Retinal pigment epithelial cell (primary cell): ENCODE results near the gene C12orf43.

Source experiments
- DNase-seq: peaks from one replicate; pipeline ENCODE4 v3.0.0-alpha.2; 2010; ENCODE audit warnings: low read depth
- H3K4me3 ChIP-seq: 2 replicates; pipeline ENCODE4 v1.5.1; 2011; ENCODE audit warnings: mild to moderate bottlenecking, low read length, control low read depth, moderate library complexity
- CTCF ChIP-seq: conservative IDR thresholded peaks from 2 replicates; pipeline ENCODE4 v1.5.1; 2011; ENCODE audit warnings: low read depth, low read length, control low read depth, inconsistent platforms

The C12orf43 gene

GRCh38 chr12:121003650-121004049 is 12.6 kb downstream of the C12orf43 start:
- peak; percentile 7 for TF ChIP-seq CTCF
- no peak overlapping the region for H3K4me3 ChIP-seq
- no peak for DNase-seq

GRCh38 chr12:121001841-121002483 is 14.3 kb downstream of the C12orf43 start:
- H3K4me3 ChIP-seq: no peak overlapping the region
- no peak for DNase-seq
- TF ChIP-seq CTCF: no peak

GRCh38 chr12:121001060-121001459 is 15.2 kb downstream of the C12orf43 start:
- no peak for TF ChIP-seq CTCF
- H3K4me3 ChIP-seq: no peak overlapping the region
- no peak for DNase-seq

- H3K4me3 ChIP-seq: no peak overlapping the region
- TF ChIP-seq CTCF: no peak
- DNase-seq: no peak
Observed at GRCh38 chr12:121000530-121000929, 15.8 kb downstream of the C12orf43 start.

- no peak for DNase-seq
- no peak for TF ChIP-seq CTCF
- no peak overlapping the region for H3K4me3 ChIP-seq
Observed at GRCh38 chr12:120999191-121000120, 16.8 kb downstream of the C12orf43 start.

- H3K4me3 ChIP-seq: no peak overlapping the region
- TF ChIP-seq CTCF: no peak
Observed at GRCh38 chr12:120998435-120998834, 17.9 kb downstream of the C12orf43 start.

GRCh38 chr12:120997448-120997847 is 18.8 kb downstream of the C12orf43 start:
- DNase-seq: no peak
- no peak overlapping the region for H3K4me3 ChIP-seq
- TF ChIP-seq CTCF: no peak

More at GRCh38 chr12:120998435-120998834, 17.9 kb downstream of the C12orf43 start:
- no peak for DNase-seq
